Neural progenitor cell (in vitro differentiated cells): Measurements from ENCODE around the gene CACNA2D4.

Source experiments
- CTCF ChIP-seq: fragments of 200-600 bp; sonication (generic); IDR thresholded peaks from 2 replicates; pipeline ENCODE4 v1.5.1; 2017; ENCODE audit warnings: antibody characterized with exemption, mild to moderate bottlenecking
- EZH2 ChIP-seq: fragments of 200-600 bp; sonication (generic); IDR thresholded peaks from 2 replicates; pipeline ENCODE4 v1.6.1; 2017; ENCODE audit warnings: antibody characterized with exemption, mild to moderate bottlenecking, moderate library complexity
- EZH2phosphoT487 ChIP-seq: fragments of 200-600 bp; sonication (generic); IDR thresholded peaks from 2 replicates; pipeline ENCODE4 v1.6.1; 2017; ENCODE audit warnings: antibody characterized with exemption

GRCh38 chr12:1808798-1809480, 109.5 kb downstream of the CACNA2D4 start:
- TF ChIP-seq CTCF = no peak
- no peak for TF ChIP-seq EZH2phosphoT487
- no peak for TF ChIP-seq EZH2
